GM18526 (cell line): ENCODE data around the gene CBFA2T2.

Experiments
- POLR2A ChIP-seq: IDR thresholded peaks from 3 replicates; pipeline ENCODE4 v1.6.1; 2011; ENCODE audit not compliant: insufficient read length; ENCODE audit errors: extremely low read depth

The CBFA2T2 gene

DNA sequence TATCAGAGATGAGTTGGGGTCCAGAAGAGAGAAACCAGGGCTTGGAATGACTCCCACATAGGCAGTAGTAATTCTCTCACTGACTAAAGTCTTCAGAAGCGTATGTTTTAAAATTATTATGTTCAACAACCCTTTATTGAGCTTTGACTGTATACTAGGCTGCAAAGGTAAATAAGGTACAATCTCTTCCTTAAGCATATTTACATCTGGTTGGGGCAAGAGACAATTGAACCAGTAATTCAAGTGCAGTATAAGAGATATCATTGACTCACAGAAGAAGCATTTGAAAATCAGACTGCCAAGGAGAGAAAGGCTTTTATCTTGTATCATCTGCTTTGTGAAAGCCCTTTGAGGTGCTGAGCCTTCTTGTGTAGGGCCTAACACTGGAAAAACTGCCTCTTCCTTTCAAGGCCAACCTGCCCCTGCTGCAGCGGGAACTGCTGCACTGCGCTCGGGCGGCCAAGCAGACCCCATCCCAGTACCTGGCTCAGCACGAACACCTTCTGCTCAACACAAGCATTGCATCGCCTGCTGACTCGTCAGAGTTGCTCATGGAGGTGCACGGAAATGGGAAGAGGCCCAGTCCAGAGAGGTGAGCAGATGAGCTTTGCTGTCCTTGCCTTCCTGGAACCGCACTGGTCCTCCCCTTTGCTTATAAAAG lies 132.9 kb downstream of the CBFA2T2 start:
- TF ChIP-seq POLR2A, result no peak

DNA sequence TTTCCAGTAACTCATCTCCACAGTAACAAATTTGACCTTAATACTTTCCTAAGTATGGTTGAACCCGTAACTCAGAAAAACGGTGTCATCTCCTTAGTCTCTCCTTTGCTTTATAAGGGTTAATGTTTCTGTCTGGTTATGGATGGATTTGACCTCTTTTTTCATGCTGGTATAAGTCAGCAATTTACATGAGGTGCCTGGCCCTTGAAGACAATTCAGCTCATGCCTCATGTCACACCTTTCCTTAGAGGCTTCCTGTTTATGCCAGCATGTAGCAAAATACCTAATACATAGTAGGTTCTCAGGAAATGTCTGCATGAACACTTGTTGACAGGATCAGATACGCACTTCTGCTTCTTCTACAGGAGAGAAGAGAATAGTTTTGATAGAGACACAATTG lies 134.5 kb downstream of the CBFA2T2 start:
- no peak for TF ChIP-seq POLR2A

DNA sequence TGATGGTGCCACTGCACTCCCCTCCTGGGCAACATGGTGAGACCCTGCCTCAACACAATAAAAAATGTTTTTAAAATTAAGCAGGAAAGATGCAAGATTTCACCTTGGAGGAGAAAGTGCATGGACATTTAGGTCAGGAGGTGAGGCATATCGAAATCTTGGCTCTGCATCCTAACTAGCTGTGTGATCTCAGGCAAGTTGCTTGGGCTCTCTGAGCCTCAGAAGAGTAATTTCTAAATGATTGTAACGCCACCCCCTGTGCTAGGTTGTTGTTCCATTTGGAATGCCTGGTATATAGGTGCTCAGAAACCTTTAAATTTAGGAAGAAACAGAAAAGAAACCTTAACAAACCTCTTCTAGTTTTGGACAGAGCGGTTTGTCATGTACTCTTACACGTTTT lies 136.3 kb downstream of the CBFA2T2 start:
- TF ChIP-seq POLR2A, result no peak

DNA sequence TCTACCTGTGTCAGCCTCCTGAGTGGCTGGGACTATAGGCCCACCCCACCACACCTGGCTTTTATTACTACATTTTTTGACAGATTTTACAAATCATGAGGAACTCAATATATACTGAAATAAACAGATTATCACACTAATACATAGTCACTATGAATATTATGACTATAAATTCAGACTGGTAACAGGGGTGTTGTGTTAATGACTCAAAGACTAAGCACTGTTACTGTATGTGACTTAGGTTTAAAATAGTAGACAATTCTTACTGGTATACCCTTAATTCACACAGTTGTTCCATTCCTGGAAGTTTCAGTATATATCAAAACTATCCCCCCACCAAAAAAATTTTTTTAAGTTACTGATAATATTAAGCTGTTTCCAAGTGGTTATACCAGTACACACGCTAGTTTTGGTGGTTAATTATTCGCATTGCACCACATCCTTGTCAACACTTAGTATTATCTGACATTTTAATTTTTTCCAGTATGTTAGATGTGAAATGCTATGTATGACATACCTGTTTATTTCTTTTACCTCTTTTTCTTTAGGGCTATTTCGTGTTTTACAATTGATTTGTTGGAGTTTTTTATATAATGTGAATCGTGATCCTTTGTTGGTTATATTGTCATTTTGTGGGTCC lies 137.8 kb downstream of the CBFA2T2 start:
- no peak for TF ChIP-seq POLR2A

DNA sequence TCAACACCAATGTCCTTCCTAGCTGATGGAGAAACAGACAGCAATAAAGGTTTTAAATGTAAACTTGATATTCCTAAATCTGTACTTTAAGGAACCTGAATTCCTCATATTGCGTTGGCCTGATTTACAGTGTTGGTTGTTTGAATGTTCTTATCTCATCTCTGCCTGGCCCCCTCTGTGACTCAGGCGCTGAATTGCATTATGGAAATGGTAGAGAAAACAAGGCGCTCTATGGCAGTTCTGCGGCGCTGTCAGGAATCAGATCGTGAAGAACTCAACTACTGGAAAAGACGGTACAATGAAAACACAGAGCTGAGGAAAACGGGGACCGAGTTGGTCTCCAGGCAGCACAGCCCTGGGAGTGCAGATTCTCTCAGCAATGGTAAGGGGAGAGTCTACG lies 139.6 kb downstream of the CBFA2T2 start:
- no peak for TF ChIP-seq POLR2A

DNA sequence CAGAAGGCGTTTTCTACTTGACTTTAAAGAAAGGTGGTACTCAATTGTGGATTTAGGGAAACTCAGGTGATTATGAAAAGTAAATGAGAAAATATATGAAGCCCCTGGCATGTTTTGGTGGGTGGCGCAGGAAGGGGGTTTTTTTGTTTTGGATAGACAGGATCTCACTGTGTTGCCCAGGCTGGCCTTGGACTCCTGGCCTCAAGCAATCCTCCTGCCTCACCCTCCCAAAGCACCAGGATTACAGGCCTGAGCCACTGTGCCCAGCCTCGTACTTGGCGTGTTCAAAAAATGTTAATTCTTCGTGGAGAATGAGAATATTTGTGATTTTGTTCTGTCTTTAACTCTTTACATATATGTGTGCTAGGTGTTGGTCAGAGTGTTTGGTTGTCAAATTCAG lies 140.1 kb downstream of the CBFA2T2 start:
- TF ChIP-seq POLR2A, result no peak

DNA sequence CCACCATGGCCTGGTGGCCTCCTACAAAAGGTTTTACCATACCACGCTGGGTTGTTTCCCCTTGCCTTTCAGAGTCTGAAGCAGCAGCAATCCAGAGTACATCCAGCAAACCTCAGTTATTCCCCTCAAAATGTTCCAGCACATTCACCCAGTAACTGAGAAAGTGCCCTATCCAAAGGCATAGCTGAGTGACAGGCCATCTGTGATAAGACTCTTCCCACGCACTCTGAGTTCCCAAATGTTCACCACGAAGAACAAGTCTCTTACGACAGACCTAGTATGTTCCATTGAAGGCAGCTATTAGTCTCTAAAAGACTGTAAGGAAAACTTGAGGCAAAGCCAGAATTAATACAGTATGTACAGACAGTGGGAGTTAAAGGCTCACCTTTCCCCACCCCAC lies 140.6 kb downstream of the CBFA2T2 start:
- TF ChIP-seq POLR2A, result no peak

DNA sequence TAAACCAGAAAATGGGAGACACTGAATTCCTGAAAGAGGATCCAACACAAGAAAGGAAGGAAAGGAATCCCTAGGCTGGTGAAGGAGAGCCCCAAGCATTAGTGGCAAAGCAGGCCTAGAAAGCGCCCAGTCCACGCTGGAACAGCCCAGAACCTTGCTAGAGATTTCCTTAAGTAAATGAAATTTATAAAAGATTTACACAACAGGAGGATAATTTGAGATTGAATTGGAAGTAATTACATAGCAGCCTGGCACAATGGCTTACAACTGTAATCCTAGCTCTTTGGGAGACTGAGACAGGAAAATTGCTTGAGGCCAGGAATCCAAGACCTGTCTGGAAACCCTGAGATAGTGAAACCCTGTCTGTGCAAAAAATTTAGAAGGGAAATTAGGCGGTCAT lies 145.4 kb downstream of the CBFA2T2 start:
- TF ChIP-seq POLR2A, result no peak

DNA sequence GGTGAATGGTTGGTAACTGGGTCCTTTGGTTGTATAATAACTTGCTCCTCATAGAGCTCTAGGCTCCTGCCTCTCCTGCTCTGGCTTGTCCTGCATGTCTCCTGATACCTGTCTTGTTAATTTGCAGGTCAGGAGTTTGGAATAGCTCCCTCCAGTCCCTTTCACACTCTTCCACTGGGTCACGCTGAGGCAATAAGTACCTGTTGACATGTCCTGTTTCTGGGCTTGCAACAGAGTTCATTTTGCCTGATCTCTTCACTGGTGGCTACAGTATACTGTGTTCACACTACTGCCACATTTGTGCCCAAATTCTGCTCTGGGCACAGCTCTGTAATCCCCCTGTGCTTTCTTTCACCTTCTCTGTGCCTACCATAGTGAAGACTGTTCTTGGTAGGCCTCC lies 146.9 kb downstream of the CBFA2T2 start:
- no peak for TF ChIP-seq POLR2A

DNA sequence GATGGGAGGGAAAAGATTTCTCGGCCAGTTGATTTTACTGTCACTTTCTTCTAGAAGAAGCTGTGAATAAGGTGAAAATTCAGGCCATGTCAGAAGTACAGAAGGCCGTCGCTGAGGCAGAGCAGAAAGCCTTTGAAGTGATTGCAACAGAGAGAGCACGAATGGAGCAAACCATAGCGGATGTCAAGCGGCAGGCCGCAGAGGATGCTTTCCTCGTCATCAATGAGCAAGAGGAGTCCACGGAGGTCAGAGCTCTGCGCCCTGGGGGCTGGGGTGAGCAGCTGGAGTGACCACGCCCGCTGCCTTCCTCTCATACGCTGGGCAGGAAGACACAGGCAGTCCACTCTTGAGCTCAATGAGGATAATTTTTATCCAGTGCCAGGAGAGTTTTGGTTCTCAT lies 150.4 kb downstream of the CBFA2T2 start:
- TF ChIP-seq POLR2A, result no peak

DNA sequence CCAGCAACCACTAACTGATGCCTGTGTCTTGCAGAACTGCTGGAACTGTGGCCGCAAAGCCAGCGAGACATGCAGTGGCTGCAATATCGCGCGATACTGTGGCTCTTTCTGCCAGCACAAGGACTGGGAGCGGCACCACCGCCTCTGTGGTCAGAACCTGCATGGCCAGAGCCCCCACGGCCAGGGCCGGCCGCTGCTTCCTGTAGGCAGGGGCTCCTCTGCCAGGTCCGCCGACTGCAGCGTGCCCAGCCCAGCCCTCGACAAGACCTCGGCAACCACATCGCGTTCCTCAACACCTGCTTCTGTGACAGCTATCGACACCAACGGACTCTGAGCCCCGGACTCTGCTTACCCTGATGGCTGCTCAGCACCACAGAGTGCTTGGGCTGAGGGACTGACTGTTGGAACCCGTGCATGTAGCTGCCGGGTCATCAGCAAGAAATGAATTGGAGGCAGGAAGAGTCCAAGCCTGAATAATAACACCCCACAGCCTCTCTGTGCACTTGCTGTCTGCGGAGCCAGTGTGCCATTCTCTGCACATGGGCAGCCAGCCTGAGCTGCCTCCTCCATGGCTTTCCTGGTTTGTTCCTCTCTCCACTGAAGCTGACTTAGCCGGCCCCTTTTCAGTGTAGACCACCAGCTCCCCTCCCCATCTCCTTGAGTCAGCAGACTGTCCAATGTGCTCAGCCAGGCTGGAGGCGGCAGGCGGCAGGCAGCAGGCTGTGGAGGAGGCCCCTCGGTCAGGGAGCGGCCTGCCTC lies 154.6 kb downstream of the CBFA2T2 start:
- no peak for TF ChIP-seq POLR2A

DNA sequence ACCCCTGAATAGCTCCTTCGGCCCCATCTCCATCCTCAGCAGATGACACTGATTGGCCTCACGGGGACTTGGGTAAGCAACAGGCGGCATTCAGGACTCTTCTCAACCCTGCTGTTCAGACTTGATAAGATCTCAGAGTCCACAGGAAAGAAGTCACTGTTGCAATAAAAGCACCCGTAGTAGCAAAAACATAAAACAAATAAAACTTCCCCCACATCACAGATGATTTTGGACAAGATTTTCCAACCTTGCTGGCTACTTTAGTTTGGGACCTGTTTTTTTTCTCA lies 155.1 kb downstream of the CBFA2T2 start:
- no peak for TF ChIP-seq POLR2A

DNA sequence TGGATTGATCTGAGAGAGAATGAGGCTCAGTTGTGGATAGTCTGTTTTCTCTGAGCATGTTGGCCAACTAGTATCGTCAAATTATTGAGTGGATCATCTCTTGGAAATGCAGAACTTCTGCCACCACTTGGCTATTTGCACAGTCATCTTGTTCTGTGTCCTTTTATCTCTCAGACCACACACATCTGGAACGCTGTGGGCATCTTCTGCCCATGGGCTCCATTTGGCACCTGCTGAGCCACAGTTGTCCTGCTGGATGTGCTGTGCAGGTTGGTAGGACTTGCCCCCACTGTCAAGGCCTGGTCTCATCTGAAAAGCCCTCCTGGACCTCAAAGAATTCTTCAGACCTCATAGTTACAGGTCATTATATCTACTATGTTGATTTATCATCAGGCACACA lies 155.5 kb downstream of the CBFA2T2 start:
- no peak for TF ChIP-seq POLR2A

DNA sequence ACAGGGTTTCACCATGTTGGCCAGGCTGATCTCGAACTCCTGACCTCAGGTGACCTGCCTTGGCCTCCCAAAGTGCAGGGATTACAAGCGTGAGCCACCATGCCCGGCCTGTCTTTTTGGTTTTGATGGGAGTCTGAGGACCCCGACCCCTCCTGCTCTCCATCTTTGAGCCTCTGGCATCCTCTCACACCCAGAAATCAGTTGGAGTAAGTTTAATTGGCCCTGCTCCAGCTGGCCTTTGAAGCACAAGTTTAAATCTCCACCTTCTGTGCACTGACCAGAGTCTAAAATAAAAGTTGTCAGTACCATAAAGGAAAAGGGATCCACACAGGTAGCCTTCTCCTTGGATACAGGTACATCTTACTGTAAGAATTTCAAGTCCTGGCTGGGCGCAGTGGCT lies 156.3 kb downstream of the CBFA2T2 start:
- TF ChIP-seq POLR2A, result no peak

DNA sequence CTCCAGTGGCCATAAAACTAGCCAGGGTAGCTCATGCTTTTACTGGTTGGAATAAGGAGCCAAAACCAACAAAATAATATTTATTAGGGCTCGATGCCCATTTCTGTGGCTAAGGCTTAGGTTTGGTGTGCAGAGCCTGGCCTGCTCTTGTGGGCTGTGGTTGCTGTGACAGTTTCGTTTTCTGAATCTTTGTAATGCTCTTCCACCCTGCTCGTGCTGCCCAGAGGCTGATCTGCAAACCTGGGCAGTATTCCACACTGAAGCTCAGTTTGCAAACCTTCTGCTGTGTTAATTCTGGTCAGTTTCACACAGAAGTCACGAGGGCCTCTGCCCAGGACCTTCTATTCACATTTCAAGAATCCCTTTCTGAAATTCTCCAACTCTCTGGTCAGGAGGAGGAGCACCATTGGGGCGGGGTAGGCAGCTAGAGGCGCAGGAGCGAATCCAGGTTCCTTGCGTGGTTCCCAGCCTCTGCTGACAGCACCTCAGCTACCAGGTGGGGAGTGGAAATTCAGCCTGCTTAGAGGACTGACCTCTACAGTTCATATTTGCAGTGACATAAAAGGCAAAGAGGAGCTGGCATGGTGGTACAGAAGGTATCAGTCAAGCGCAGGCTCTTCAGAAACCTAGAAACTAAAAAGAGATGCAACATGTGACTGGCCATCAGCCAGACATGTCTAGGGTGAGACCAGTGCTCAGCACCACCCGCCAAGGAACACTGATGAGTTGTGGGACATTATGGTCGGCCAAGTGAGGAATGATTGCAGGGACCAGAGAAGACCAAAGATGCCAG lies 157.9 kb downstream of the CBFA2T2 start:
- TF ChIP-seq POLR2A, result no peak
